HG02943 (cell line): ENCODE data around the gene ZNF679.
"Not testable (repeated sequence)": the region's sequence is repeated elsewhere in the genome, so short reads cannot be mapped to it uniquely, and the experiment has no call there.

Experiments
- ATAC-seq: cut with Tn5 transposase; IDR thresholded peaks from one replicate; pipeline ENCODE4 v1.9.1; 2021; ENCODE audit warnings: mild to moderate bottlenecking, low read depth, moderate library complexity; ENCODE audit not compliant: unreplicated experiment

ZNF679 gene

GRCh38 chr7:64228174-64228573 lies at the start of gene ZNF679:
Gene ZNF679, plus strand, starts transcription at chr7:64228474. Its CDS starts 20,644 bp downstream, at chr7:64249118.
- ATAC-seq, result not testable (repeated sequence)

- ATAC-seq, result no peak
Measured at GRCh38 chr7:64180989-64181388, 47.3 kb upstream of the ZNF679 start.

- no peak for ATAC-seq
Measured at GRCh38 chr7:64181586-64181985, 46.7 kb upstream of the ZNF679 start.

- no peak for ATAC-seq
Measured at GRCh38 chr7:64182036-64182790, 46.1 kb upstream of the ZNF679 start.

- no peak for ATAC-seq
Measured at GRCh38 chr7:64183126-64183742, 45.0 kb upstream of the ZNF679 start.

GRCh38 chr7:64183827-64184372 lies 44.4 kb upstream of the ZNF679 start:
- no peak for ATAC-seq

- ATAC-seq, result no peak
Measured at GRCh38 chr7:64184376-64184775, 43.9 kb upstream of the ZNF679 start.

- no peak for ATAC-seq
Measured at GRCh38 chr7:64187408-64187807, 40.9 kb upstream of the ZNF679 start.

- ATAC-seq, result no peak
Measured at GRCh38 chr7:64192148-64192704, 36.0 kb upstream of the ZNF679 start.

- ATAC-seq, result no peak
Measured at GRCh38 chr7:64192775-64193174, 35.5 kb upstream of the ZNF679 start.

- ATAC-seq, result no peak
Measured at GRCh38 chr7:64206903-64207302, 21.4 kb upstream of the ZNF679 start, which contains the start of gene ZNF735. Gene ZNF735, plus strand, starts transcription at chr7:64207203. Its CDS starts 0 bp downstream, at chr7:64207203.

GRCh38 chr7:64219710-64220298 lies 8.5 kb upstream of the ZNF679 start:
- not testable (repeated sequence) for ATAC-seq

- ATAC-seq, result no peak
Measured at GRCh38 chr7:64223366-64223765, 4.9 kb upstream of the ZNF679 start.

- ATAC-seq, result no peak
Measured at GRCh38 chr7:64266341-64266919, 38.2 kb downstream of the ZNF679 start.

- ATAC-seq, result no peak
Measured at GRCh38 chr7:64277630-64278029, 49.4 kb downstream of the ZNF679 start.

GRCh38 chr7:64294701-64295420 lies 66.6 kb downstream of the ZNF679 start:
- ATAC-seq, result no peak

- not testable (repeated sequence) for ATAC-seq
Measured at GRCh38 chr7:64297418-64297817, 69.1 kb downstream of the ZNF679 start.

- no peak for ATAC-seq
Measured at GRCh38 chr7:64300641-64301405, 72.5 kb downstream of the ZNF679 start.
